IMR-90 (cell line): ENCODE measurements around the gene TECTB. TPM values are rescaled to one million over a fixed set of nuclear protein-coding genes. Genes with fewer than 3 reads are reported as not detected.

Experiments used
- ATAC-seq: fragments of 200-7000 bp; cut with Tn5 transposase; 2 replicates; pipeline ENCODE4 v1.9.1; 2020; ENCODE audit warnings: low read depth, mild to moderate bottlenecking, moderate library complexity
- BruUV-seq: library from RNA; stranded (reverse); fragments of 400-500 nt; replicated peaks from 2 replicates; lab custom pipeline; 2021; lab: Mats Ljungman, UMichigan
- CTCF ChIA-PET: fragments of 300-600 bp; formaldehyde crosslinking; extraction: SDS; loops from one replicate; lab custom pipeline; 2021; ENCODE audit warnings: antibody characterized with exemption; lab: Yijun Ruan, JAX
- POLR2A ChIA-PET: fragments of 300-600 bp; sonication (Branson Sonifier 250); formaldehyde crosslinking; loops from one replicate; lab custom pipeline; 2022; ENCODE audit warnings: antibody characterized with exemption; ENCODE audit not compliant: unreplicated experiment; lab: Charles Lee
- DNase-seq: peaks from one replicate; pipeline ENCODE4 v3.0.0; 2013
- H2AFZ ChIP-seq: replicated peaks from 2 replicates; pipeline ENCODE3; 2013; ENCODE audit warnings: low read length, mild to moderate bottlenecking; ENCODE audit not compliant: poor library complexity
- H2AK5ac ChIP-seq: 2 replicates; pipeline ENCODE4 v1.6.1; 2013; ENCODE audit warnings: low read depth, low read length, inconsistent platforms
- H2AK9ac ChIP-seq: replicated peaks from 2 replicates; pipeline ENCODE3; 2013; ENCODE audit warnings: mild to moderate bottlenecking, low read depth, low read length, moderate library complexity; ENCODE audit not compliant: poor library complexity
- H2BK120ac ChIP-seq: 2 replicates; pipeline ENCODE4 v1.6.1; 2013; ENCODE audit warnings: low read depth, low read length, inconsistent platforms
- H2BK15ac ChIP-seq: 3 replicates; pipeline ENCODE4 v1.6.1; 2013; ENCODE audit warnings: low read depth, low read length, inconsistent platforms
- H2BK20ac ChIP-seq: 2 replicates; pipeline ENCODE4 v1.6.1; 2013; ENCODE audit warnings: low read depth, mild to moderate bottlenecking, inconsistent platforms, low read length, moderate library complexity
- H2BK5ac ChIP-seq: 2 replicates; pipeline ENCODE4 v1.6.1; 2013; ENCODE audit warnings: mild to moderate bottlenecking, low read depth, low read length, inconsistent platforms; ENCODE audit not compliant: poor library complexity, severe bottlenecking
- H3K14ac ChIP-seq: replicated peaks from 2 replicates; pipeline ENCODE4 v1.6.1; 2013; ENCODE audit warnings: low read depth, low read length, inconsistent platforms
- H3K18ac ChIP-seq: 2 replicates; pipeline ENCODE4 v1.6.1; 2013; ENCODE audit warnings: low read depth, low read length, control low read depth
- H3K23ac ChIP-seq: 2 replicates; pipeline ENCODE4 v1.6.1; 2013; ENCODE audit warnings: low read depth, low read length, inconsistent platforms
- H3K27ac ChIP-seq: 2 replicates; pipeline ENCODE4 v1.5.1; 2013; ENCODE audit warnings: mild to moderate bottlenecking, control low read depth, low read length; ENCODE audit not compliant: insufficient read depth
- H3K27me3 ChIP-seq: 2 replicates; pipeline ENCODE4 v1.6.1; 2013; ENCODE audit warnings: low read length; ENCODE audit not compliant: control insufficient read depth, insufficient read depth
- H3K36me3 ChIP-seq: 2 replicates; pipeline ENCODE4 v1.6.1; 2013; ENCODE audit warnings: low read length, mixed read lengths; ENCODE audit not compliant: control insufficient read depth, insufficient read depth
- H3K4ac ChIP-seq: 2 replicates; pipeline ENCODE4 v1.6.1; 2013; ENCODE audit warnings: low read depth, low read length, inconsistent platforms
- H3K4me1 ChIP-seq: 2 replicates; pipeline ENCODE4 v1.6.1; 2013; ENCODE audit warnings: low read length, mixed read lengths; ENCODE audit not compliant: control insufficient read depth, insufficient read depth
- H3K4me2 ChIP-seq: 2 replicates; pipeline ENCODE4 v1.6.1; 2013; ENCODE audit warnings: low read depth, mild to moderate bottlenecking, control low read depth, low read length, moderate library complexity
- H3K4me3 ChIP-seq: 2 replicates; pipeline ENCODE4 v1.5.1; 2013; ENCODE audit warnings: low read depth, mild to moderate bottlenecking, control low read depth, low read length, moderate library complexity; ENCODE audit not compliant: insufficient read depth
- H3K56ac ChIP-seq: 2 replicates; pipeline ENCODE4 v1.6.1; 2013; ENCODE audit warnings: low read length, inconsistent platforms; ENCODE audit not compliant: insufficient read depth; ENCODE audit errors: extremely low read depth
- H3K79me1 ChIP-seq, 2 experiments: 2 replicates each; pipeline ENCODE4 v1.6.1; 2013; ENCODE audit warnings: low read length in 2 of 2, inconsistent platforms in 1 of 2, low read depth in 1 of 2
- H3K9ac ChIP-seq: 2 replicates; pipeline ENCODE4 v1.6.1; 2013; ENCODE audit warnings: low read depth, low read length, control low read depth
- H3K9me1 ChIP-seq: 2 replicates; pipeline ENCODE4 v1.6.1; 2013; ENCODE audit warnings: low read length, inconsistent platforms; ENCODE audit not compliant: insufficient read depth
- H3K9me3 ChIP-seq: 2 replicates; pipeline ENCODE4 v1.6.1; 2013; ENCODE audit warnings: low read length; ENCODE audit not compliant: control insufficient read depth, insufficient read depth
- H4K20me1 ChIP-seq: 2 replicates; pipeline ENCODE4 v1.6.1; 2013; ENCODE audit warnings: low read length, inconsistent platforms; ENCODE audit not compliant: insufficient read depth
- H4K5ac ChIP-seq: 2 replicates; pipeline ENCODE4 v1.6.1; 2013; ENCODE audit warnings: mild to moderate bottlenecking, low read depth, low read length, control low read depth
- H4K8ac ChIP-seq, 2 experiments: 2 replicates each; pipeline ENCODE4 v1.6.1; 2013; ENCODE audit warnings: low read depth in 2 of 2, low read length in 2 of 2, control low read depth in 1 of 2, inconsistent platforms in 1 of 2
- H4K91ac ChIP-seq: 2 replicates; pipeline ENCODE4 v1.6.1; 2013; ENCODE audit warnings: low read depth, low read length, inconsistent platforms; ENCODE audit not compliant: insufficient read depth
- CEBPB ChIP-seq: IDR thresholded peaks from 2 replicates; pipeline ENCODE4 v1.6.1; 2012; ENCODE audit warnings: low read depth, low read length, improper control_type of control experiment
- CTCF ChIP-seq: conservative IDR thresholded peaks from 2 replicates; pipeline ENCODE4 v1.5.1; 2012; ENCODE audit warnings: mild to moderate bottlenecking, low read depth, low read length, improper control_type of control experiment
- ELK1 ChIP-seq: fragments of 150-350 bp; IDR thresholded peaks from 2 replicates; pipeline ENCODE4 v1.6.1; 2016; ENCODE audit warnings: low read depth, mild to moderate bottlenecking, low read length, moderate library complexity, borderline replicate concordance
- SMC3 ChIP-seq: fragments of 150-350 bp; IDR thresholded peaks from 2 replicates; pipeline ENCODE4 v1.6.1; 2016; ENCODE audit warnings: low read depth, mild to moderate bottlenecking, antibody characterized with exemption, low read length, moderate library complexity
- WGBS, 2 experiments: methylation state at CpG; one replicate each; pipeline versions ENCODE4 v1.1.5 to v1.1.7; 2013; ENCODE audit warnings: missing lambda C conversion rate in 2 of 2; ENCODE audit not compliant: insufficient read length in 1 of 2; ENCODE audit errors: extremely low coverage in 2 of 2; 5-methylcytosine and 5-hydroxymethylcytosine counted together
- dilution Hi-C: fragments of 300-500 bp; cut with HindIII; formaldehyde crosslinking; loops from one replicate; pipeline ENCODE4 v1.14.3; 2018; ENCODE audit warnings: low sequenced_read_pairs; ENCODE audit not compliant: unreplicated experiment
- in situ Hi-C: fragments of 300-500 bp; cut with MboI; formaldehyde crosslinking; loops from 3 replicates; pipeline ENCODE4 v1.14.3; 2019; ENCODE audit warnings: low sequenced_read_pairs, inconsistent platforms, mixed read lengths
- intact Hi-C: fragments of 100-400 bp; cut with micrococcal nuclease; formaldehyde crosslinking; loops from 2 replicates; pipeline ENCODE4 v1.10.0; 2022
- polyA plus RNA-seq, 3 experiments: library from polyadenylated mRNA; depleted of rRNA; stranded (reverse); fragments of >200 nt; gene quantifications; 2 replicates each; pipeline ENCODE4 v1.2.3, GENCODE V29; 2012; ENCODE audit warnings: low replicate concordance in 1 of 3
- total RNA-seq: library from RNA; depleted of rRNA; stranded (reverse); fragments of >200 nt; gene quantifications from 2 replicates; pipeline ENCODE4 v1.2.3, GENCODE V29; 2012

Gene TECTB
- total and polyA plus RNA-seq, 2 of the 4 experiments (the other 2 are of a cell fraction), result not detected

- TF ChIP-seq CTCF (no peak), ELK1 (no peak), SMC3 (no peak), CEBPB (no peak)
- dilution Hi-C loops, result no loop called here
- CTCF ChIA-PET, result no interaction called here
Observed at GRCh38 chr10:112345743-112346142, 62.5 kb downstream of the TECTB start.

More at GRCh38 chr10:112345743-112346142, 62.5 kb downstream of the TECTB start:
- H2BK120ac ChIP-seq, result no peak overlapping the region
- no peak overlapping the region for H4K91ac ChIP-seq
- H3K79me1 ChIP-seq, result no peaks in the 10 kb centered on the region
- no peaks in the 10 kb centered on the region for H3K9me1 ChIP-seq
- no peak overlapping the region for H4K8ac ChIP-seq
- POLR2A ChIA-PET, result no interaction called here
- no peaks in the 10 kb centered on the region for H4K20me1 ChIP-seq
- H3K4me1 ChIP-seq, result no peaks in the 10 kb centered on the region
- H2BK15ac ChIP-seq, result no peak overlapping the region
- no peak overlapping the region for H4K5ac ChIP-seq
- no peak overlapping the region for H2BK20ac ChIP-seq
- intact Hi-C loops (no loop called here), in situ Hi-C loops (no loop called here)
- no peak overlapping the region for H3K27ac ChIP-seq
- H3K27me3 ChIP-seq, result no peaks in the 10 kb centered on the region
- H3K23ac ChIP-seq, result no peak overlapping the region
- no peak overlapping the region for H2AFZ ChIP-seq
- no peaks in the 10 kb centered on the region for H3K36me3 ChIP-seq
- no peak overlapping the region for H2AK5ac ChIP-seq
- H3K14ac ChIP-seq, result no peak overlapping the region
- DNase-seq (no peak), ATAC-seq (no peak)
- no peak overlapping the region for H3K56ac ChIP-seq
- no peak overlapping the region for H3K4me2 ChIP-seq
- no peak overlapping the region for H2AK9ac ChIP-seq
- no peak overlapping the region for H2BK5ac ChIP-seq
- no peak overlapping the region for H3K18ac ChIP-seq
- H3K4me3 ChIP-seq, result no peak overlapping the region
- H3K9me3 ChIP-seq, result no peaks in the 10 kb centered on the region
- no peak overlapping the region for H3K9ac ChIP-seq
- H3K4ac ChIP-seq, result no peak overlapping the region
- no TSS peak for BruUV-seq
- WGBS, 2 experiments, result 61% methylated on average over 3 of the region's 9 CpGs; no CpG with 5 or more reads in 1 of the 2 experiments
